H1 (cell line): ENCODE measurements around the gene BABAM2. TPM values are rescaled to one million over a fixed set of nuclear protein-coding genes. Genes with fewer than 3 reads are reported as not detected.

Experiments used
- CTCF ChIA-PET: fragments of 300-600 bp; sonication (Branson Sonifier 250); formaldehyde crosslinking; loops from one replicate; lab custom pipeline; 2021; ENCODE audit not compliant: partially characterized antibody; lab: Charles Lee
- POLR2A ChIA-PET: fragments of 300-600 bp; sonication (Branson Sonifier 250); formaldehyde crosslinking; loops from one replicate; lab custom pipeline; 2021; ENCODE audit warnings: inconsistent platforms; ENCODE audit not compliant: partially characterized antibody; lab: Charles Lee
- DNase-seq, 2 experiments: peaks; one replicate each; pipeline versions ENCODE4 v3.0.0 to v3.0.0-alpha.2; 2010 to 2022; ENCODE audit warnings: low spot score in 2 of 2, low read depth in 1 of 2, mixed read lengths in 1 of 2
- FAIRE-seq: peaks from 2 replicates; lab custom pipeline; 2011; peaks lifted over from hg19 to GRCh38; lab: Jason Lieb, UNC
- H2AFZ ChIP-seq: 2 replicates; pipeline ENCODE4 v1.8.1; 2012; ENCODE audit warnings: low read length, inconsistent platforms
- H2AK5ac ChIP-seq: 2 replicates; pipeline ENCODE4 v1.6.1; 2013; ENCODE audit warnings: low read depth, low read length
- H2BK120ac ChIP-seq: replicated peaks from 2 replicates; pipeline ENCODE3; 2013; ENCODE audit warnings: low read depth, low read length, inconsistent platforms
- H2BK12ac ChIP-seq: 2 replicates; pipeline ENCODE4 v1.6.1; 2013; ENCODE audit warnings: low read depth, low read length
- H2BK15ac ChIP-seq: 2 replicates; pipeline ENCODE4 v1.6.1; 2013; ENCODE audit warnings: low read length
- H2BK20ac ChIP-seq: 2 replicates; pipeline ENCODE4 v1.6.1; 2013; ENCODE audit warnings: low read length
- H2BK5ac ChIP-seq: 2 replicates; pipeline ENCODE4 v1.6.1; 2013; ENCODE audit warnings: low read depth, low read length
- H3K14ac ChIP-seq: 2 replicates; pipeline ENCODE4 v1.6.1; 2013; ENCODE audit warnings: inconsistent platforms; ENCODE audit not compliant: insufficient read length
- H3K18ac ChIP-seq: 2 replicates; pipeline ENCODE4 v1.6.1; 2013; ENCODE audit warnings: low read length; ENCODE audit errors: extremely low read depth
- H3K23ac ChIP-seq: 2 replicates; pipeline ENCODE4 v1.6.1; 2013; ENCODE audit warnings: inconsistent platforms; ENCODE audit not compliant: insufficient read length
- H3K23me2 ChIP-seq: 2 replicates; pipeline ENCODE4 v1.6.1; 2013; ENCODE audit warnings: low read depth, low read length
- H3K27ac ChIP-seq: 2 replicates; pipeline ENCODE4 v1.6.1; 2011; ENCODE audit warnings: low read depth, low read length, inconsistent platforms
- H3K27me3 ChIP-seq, 4 experiments: replicated peaks in 1 of 4; 1 replicate in 1 of 4; 2 replicates in 3 of 4; pipeline versions ENCODE4 v1.6.1 to v1.8.1; 2011 to 2013; ENCODE audit warnings: low read length in 3 of 4, mild to moderate bottlenecking in 3 of 4, inconsistent platforms in 2 of 4, mixed read lengths in 2 of 4, moderate library complexity in 1 of 4; ENCODE audit not compliant: control insufficient read depth in 3 of 4, insufficient read depth in 3 of 4; ENCODE audit errors: extremely low read depth in 1 of 4
- H3K36me3 ChIP-seq, 4 experiments: 2 replicates each; pipeline versions ENCODE4 v1.6.1 to v1.8.1; 2011 to 2013; ENCODE audit warnings: mild to moderate bottlenecking in 4 of 4, low read length in 3 of 4, moderate library complexity in 2 of 4, control low read depth in 1 of 4, inconsistent platforms in 1 of 4; ENCODE audit not compliant: insufficient read depth in 4 of 4, control insufficient read depth in 2 of 4
- H3K4ac ChIP-seq: replicated peaks from 2 replicates; pipeline ENCODE3; 2013; ENCODE audit warnings: low read length, low read depth, mixed read lengths, inconsistent platforms; ENCODE audit not compliant: insufficient read length
- H3K4me1 ChIP-seq, 4 experiments: replicated peaks in 1 of 4; 1 replicate in 1 of 4; 2 replicates in 3 of 4; pipeline versions ENCODE4 v1.6.1 to v1.8.1; 2011 to 2013; ENCODE audit warnings: low read length in 3 of 4, inconsistent platforms in 2 of 4, mixed read lengths in 1 of 4; ENCODE audit not compliant: insufficient read depth in 4 of 4, control insufficient read depth in 3 of 4
- H3K4me2 ChIP-seq, 2 experiments: 2 replicates each; pipeline versions ENCODE4 v1.6.1 to v1.8.1; 2011 to 2013; ENCODE audit warnings: low read depth in 2 of 2, low read length in 2 of 2, control low read depth in 1 of 2, inconsistent platforms in 1 of 2, mild to moderate bottlenecking in 1 of 2; ENCODE audit not compliant: insufficient read depth in 1 of 2
- H3K4me3 ChIP-seq, 4 experiments: fragments of 200-600, 300-600 bp in 1 of 4; sonication (generic), shearing (Covaris generic), sonication (Bioruptor Twin) in 1 of 4; 2 replicates each; pipeline versions ENCODE4 v1.5.1 to v1.8.1; 2011 to 2016; ENCODE audit warnings: low read length in 4 of 4, low read depth in 3 of 4, control low read depth in 2 of 4, inconsistent platforms in 2 of 4, mild to moderate bottlenecking in 2 of 4, mixed read lengths in 1 of 4, moderate library complexity in 1 of 4; ENCODE audit not compliant: insufficient read depth in 2 of 4; ENCODE audit errors: extremely low read depth in 1 of 4
- H3K56ac ChIP-seq: replicated peaks from 2 replicates; pipeline ENCODE3; 2013; ENCODE audit warnings: low read depth, mild to moderate bottlenecking, mixed read lengths, low read length, inconsistent platforms; ENCODE audit not compliant: insufficient read length
- H3K79me1 ChIP-seq: 2 replicates; pipeline ENCODE4 v1.6.1; 2013; ENCODE audit warnings: low read depth, low read length, control low read depth
- H3K79me2 ChIP-seq, 2 experiments: 2 replicates each; pipeline versions ENCODE4 v1.6.1 to v1.8.1; 2012 to 2013; ENCODE audit warnings: low read length in 2 of 2, mild to moderate bottlenecking in 2 of 2, inconsistent platforms in 1 of 2; ENCODE audit not compliant: insufficient read depth in 2 of 2, control insufficient read depth in 1 of 2
- H3K9ac ChIP-seq, 4 experiments: replicated peaks in 1 of 4; 1 replicate in 1 of 4; 2 replicates in 3 of 4; pipeline versions ENCODE4 v1.6.1 to v1.8.1; 2011 to 2013; ENCODE audit warnings: low read depth in 3 of 4, low read length in 3 of 4, control low read depth in 2 of 4, mild to moderate bottlenecking in 2 of 4, moderate library complexity in 2 of 4, inconsistent platforms in 1 of 4; ENCODE audit errors: extremely low read depth in 1 of 4
- H3K9me3 ChIP-seq, 2 experiments: 2 replicates each; pipeline versions ENCODE4 v1.6.1 to v1.8.1; 2012 to 2013; ENCODE audit warnings: mild to moderate bottlenecking in 2 of 2, moderate library complexity in 2 of 2, control low read depth in 1 of 2, inconsistent platforms in 1 of 2, low read depth in 1 of 2, low read length in 1 of 2, mixed read lengths in 1 of 2; ENCODE audit not compliant: insufficient read depth in 2 of 2
- H4K20me1 ChIP-seq, 2 experiments: replicated peaks in 1 of 2; 2 replicates each; pipeline versions ENCODE3 to v1.8.1; 2011 to 2013; ENCODE audit warnings: inconsistent platforms in 2 of 2, low read length in 2 of 2, mild to moderate bottlenecking in 1 of 2; ENCODE audit not compliant: insufficient read depth in 2 of 2, control insufficient read depth in 1 of 2
- H4K5ac ChIP-seq: 2 replicates; pipeline ENCODE4 v1.6.1; 2013; ENCODE audit warnings: low read length, low read depth, mixed read lengths, inconsistent platforms; ENCODE audit not compliant: insufficient read length
- H4K8ac ChIP-seq: 2 replicates; pipeline ENCODE4 v1.8.0; 2013; ENCODE audit warnings: mild to moderate bottlenecking, moderate library complexity, low read length, inconsistent platforms; ENCODE audit not compliant: insufficient read depth; ENCODE audit errors: extremely low read depth
- H4K91ac ChIP-seq: replicated peaks from 2 replicates; pipeline ENCODE3; 2013; ENCODE audit warnings: low read length, mixed read lengths, inconsistent platforms; ENCODE audit not compliant: insufficient read length
- ATF3 ChIP-seq: IDR thresholded peaks from 2 replicates; pipeline ENCODE4 v1.6.1; 2011; ENCODE audit warnings: low read depth, mild to moderate bottlenecking, low read length; ENCODE audit not compliant: insufficient read depth
- CHD2 ChIP-seq: IDR thresholded peaks from 2 replicates; pipeline ENCODE4 v1.6.1; 2012; ENCODE audit warnings: low read length, improper control_type of control experiment
- EGR1 ChIP-seq: IDR thresholded peaks from 2 replicates; pipeline ENCODE4 v1.6.1; 2011; ENCODE audit warnings: low read depth, low read length, borderline replicate concordance
- EP300 ChIP-seq, 2 experiments: IDR thresholded peaks; 1 replicate in 1 of 2; 2 replicates in 1 of 2; pipeline ENCODE4 v1.6.1; 2011 to 2012; ENCODE audit warnings: low read depth in 2 of 2, low read length in 2 of 2, mild to moderate bottlenecking in 2 of 2, borderline replicate concordance in 1 of 2, inconsistent platforms in 1 of 2, moderate library complexity in 1 of 2
- KDM5A ChIP-seq: fragments of 200-600 bp; IDR thresholded peaks from 2 replicates; pipeline ENCODE4 v1.7.1; 2012; ENCODE audit warnings: mild to moderate bottlenecking, low read length, inconsistent platforms, mixed read lengths
- MAX ChIP-seq: IDR thresholded peaks from 2 replicates; pipeline ENCODE4 v1.6.1; 2012; ENCODE audit warnings: inconsistent platforms
- POLR2AphosphoS5 ChIP-seq: IDR thresholded peaks from 2 replicates; pipeline ENCODE4 v1.6.1; 2011; ENCODE audit warnings: low read depth, low read length
- RAD21 ChIP-seq, 2 experiments: IDR thresholded peaks in 1 of 2; conservative IDR thresholded peaks in 1 of 2; 2 replicates each; pipeline ENCODE4 v1.6.1; 2011; ENCODE audit warnings: low read depth in 2 of 2, low read length in 2 of 2, improper control_type of control experiment in 1 of 2, inconsistent platforms in 1 of 2, mild to moderate bottlenecking in 1 of 2, moderate library complexity in 1 of 2
- RXRA ChIP-seq: IDR thresholded peaks from 2 replicates; pipeline ENCODE4 v1.6.1; 2011; ENCODE audit warnings: low read depth, mild to moderate bottlenecking, low read length, moderate library complexity; ENCODE audit not compliant: insufficient read depth
- SP4 ChIP-seq: IDR thresholded peaks from 2 replicates; pipeline ENCODE4 v1.6.1; 2012; ENCODE audit warnings: low read length, inconsistent platforms
- SRF ChIP-seq: IDR thresholded peaks from 2 replicates; pipeline ENCODE4 v1.6.1; 2011; ENCODE audit warnings: mild to moderate bottlenecking, low read depth, low read length, moderate library complexity
- TEAD4 ChIP-seq: IDR thresholded peaks from 2 replicates; pipeline ENCODE4 v1.6.1; 2012; ENCODE audit warnings: low read depth, low read length, inconsistent platforms, mixed read lengths
- WGBS, 2 experiments: shearing (Covaris generic) in 1 of 2; methylation state at CpG; one replicate each; pipeline versions ENCODE4 v1.1.6 to v1.1.7; 2013 to 2015; ENCODE audit warnings: low lambda C conversion rate in 2 of 2, mixed read lengths in 2 of 2, inconsistent platforms in 1 of 2, low coverage in 1 of 2, missing lambda C conversion rate in 1 of 2; ENCODE audit not compliant: insufficient replicate concordance in 2 of 2, insufficient coverage in 1 of 2, insufficient read length in 1 of 2; ENCODE audit errors: extremely low coverage in 1 of 2, missing lambda C conversion rate in 1 of 2; 5-methylcytosine and 5-hydroxymethylcytosine counted together
- polyA plus RNA-seq, 7 experiments: library from polyadenylated mRNA; depleted of rRNA in 3 of 7; stranded (reverse) in 5 of 7; unstranded in 2 of 7; fragments of >200 nt in 5 of 7; fragments of 200-250 nt in 2 of 7; gene quantifications; 1 replicate in 5 of 7; 2 replicates in 1 of 7; 4 replicates in 1 of 7; pipeline versions ENCODE4 v1.2.1 to v1.2.3, GENCODE V29; 2011 to 2013; ENCODE audit warnings: missing spikeins in 2 of 7, mixed read lengths in 2 of 7
- total RNA-seq: library from RNA; stranded (reverse); fragmentation: NEBNext Ultra II Directional; extraction: Animal tissue kit (Norgen Biotek cat#: 25700); gene quantifications from 2 replicates; pipeline ENCODE4 v1.2.1, GENCODE V29; 2021

The BABAM2 gene
- total and polyA plus RNA-seq, 2 of the 8 experiments (the other 6 are each of a cell fraction or from before 2014, with no cell fraction given), result 15.8 to 20.9 TPM

GRCh38 chr2:27955384-27956161 is 65.0 kb downstream of the BABAM2 start:
- 83% methylated on average over 5 of the region's 5 CpGs; no CpG with 5 or more reads in 1 of the 2 experiments for WGBS, 2 experiments
- Histone ChIP-seq H2BK12ac (no peak overlapping the region), H3K79me1 (no peaks in the 10 kb centered on the region), H3K27ac (no peak overlapping the region), H4K8ac (no peak overlapping the region), H3K4me1 (no peaks in the 10 kb centered on the region), H2BK15ac (no peak overlapping the region), H2AK5ac (no peak overlapping the region), H3K4me3 (no peak overlapping the region), H3K9me3 (no peaks in the 10 kb centered on the region), H3K4ac (no peak overlapping the region), H3K23me2 (no peaks in the 10 kb centered on the region), H3K79me2 (0 out of 4 replicates have a peak, but pooled peaks cover 0 to 2% of the 10 kb centered on the region in 2 experiments), H4K91ac (no peak overlapping the region), H3K56ac (no peak overlapping the region), H3K36me3 (no peaks in the 10 kb centered on the region), H3K23ac (no peak overlapping the region), H3K14ac (no peak overlapping the region), H3K27me3 (no peaks in the 10 kb centered on the region), H3K4me2 (no peak overlapping the region), H3K18ac (no peak overlapping the region), H4K20me1 (no peaks in the 10 kb centered on the region), H2BK20ac (no peak overlapping the region), H3K9ac (no peak overlapping the region), H2BK5ac (no peak overlapping the region), H2AFZ (no peak overlapping the region), H4K5ac (no peak overlapping the region), H2BK120ac (no peak overlapping the region)
- FAIRE-seq (no peak), DNase-seq (no peak)
- ChIA-PET CTCF (no interaction called here), POLR2A (no interaction called here)
- TF ChIP-seq KDM5A (no peak), ATF3 (no peak), TEAD4 (no peak), EP300 (IDR thresholded peaks at IDR 0.05; ENCODE audit: borderline replicate concordance in 1 of 2, low read depth in 2 of 2, low read length in 2 of 2) (no peak), SP4 (no peak), RXRA (no peak), POLR2AphosphoS5 (no peak), MAX (no peak), SRF (no peak), EGR1 (no peak), RAD21 (IDR thresholded peaks at IDR 0.05 in 1 of 2, conservative IDR thresholded peaks at IDR 0.05 in 1 of 2; ENCODE audit: low read depth in 2 of 2, low read length in 2 of 2) (no peak), CHD2 (no peak)
